Endothelial cell (in vitro differentiated cells): ENCODE results near the gene TBP. TPM values are rescaled to one million over a fixed set of nuclear protein-coding genes. Genes with fewer than 3 reads are reported as not detected.
A peak's percentile ranks its signal among the peaks of the same experiment; 100 is the strongest.

Source experiments
- DNase-seq: peaks from one replicate; pipeline ENCODE4 v3.0.0; 2021; ENCODE audit warnings: low spot score
- H3K27ac Mint-ChIP-seq: one replicate; pipeline ENCODE4 v1.8.0; 2021; ENCODE audit warnings: mixed read lengths, inconsistent platforms; ENCODE audit not compliant: unreplicated experiment
- H3K27me3 Mint-ChIP-seq: one replicate; pipeline ENCODE4 v1.8.0; 2021; ENCODE audit warnings: mild to moderate bottlenecking, moderate library complexity, mixed read lengths, inconsistent platforms; ENCODE audit not compliant: unreplicated experiment
- H3K36me3 Mint-ChIP-seq: one replicate; pipeline ENCODE4 v1.8.0; 2021; ENCODE audit warnings: mild to moderate bottlenecking, low read depth, mixed read lengths, inconsistent platforms; ENCODE audit not compliant: unreplicated experiment
- H3K4me1 Mint-ChIP-seq: one replicate; pipeline ENCODE4 v1.8.0; 2021; ENCODE audit warnings: mild to moderate bottlenecking, mixed read lengths, inconsistent platforms; ENCODE audit not compliant: unreplicated experiment
- H3K4me3 Mint-ChIP-seq: one replicate; pipeline ENCODE4 v1.8.0; 2021; ENCODE audit warnings: mild to moderate bottlenecking, mixed read lengths, inconsistent platforms; ENCODE audit not compliant: unreplicated experiment
- H3K9me3 Mint-ChIP-seq: one replicate; pipeline ENCODE4 v1.8.0; 2021; ENCODE audit warnings: mixed read lengths, inconsistent platforms; ENCODE audit not compliant: unreplicated experiment
- total RNA-seq: library from RNA; stranded (reverse); fragmentation: NEBNext Ultra II Directional; extraction: Animal tissue kit (Norgen Biotek cat#: 25700); gene quantifications from one replicate; pipeline ENCODE4 v1.2.1, GENCODE V29; 2021; ENCODE audit not compliant: unreplicated experiment
- TF ChIP-seq, protein P1 (sequence below): fragments of 200-600 bp; sonication (generic); IDR thresholded peaks from one replicate; pipeline ENCODE4 v1.5.0; 2021; ENCODE audit warnings: antibody characterized with exemption; ENCODE audit not compliant: unreplicated experiment

Gene TBP
- total RNA-seq, 1 donor from 2014 or later: 17.1 TPM

DNA sequence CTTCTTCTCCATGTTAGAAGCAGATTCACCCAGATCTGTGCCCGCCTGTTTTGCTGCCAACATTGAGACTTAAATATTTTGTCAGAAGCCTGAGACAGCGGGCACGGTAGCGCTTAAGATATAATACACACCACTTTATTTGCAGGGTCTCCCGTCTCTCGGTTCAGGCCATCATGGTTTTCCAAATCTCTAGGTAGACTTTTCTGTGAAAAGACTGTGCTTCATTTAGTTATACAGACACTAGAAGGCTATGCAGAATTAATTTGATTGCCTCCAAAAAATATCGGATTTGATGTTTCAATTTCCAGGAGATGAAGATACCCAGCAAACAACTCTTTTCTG, 598 bp downstream of the TBP start:
- H3K9me3 Mint-ChIP-seq: no peaks in the 10 kb centered on the region
- peaks cover 9% of the 10 kb centered on the region for H3K36me3 Mint-ChIP-seq
- TF ChIP-seq, protein P1, sequence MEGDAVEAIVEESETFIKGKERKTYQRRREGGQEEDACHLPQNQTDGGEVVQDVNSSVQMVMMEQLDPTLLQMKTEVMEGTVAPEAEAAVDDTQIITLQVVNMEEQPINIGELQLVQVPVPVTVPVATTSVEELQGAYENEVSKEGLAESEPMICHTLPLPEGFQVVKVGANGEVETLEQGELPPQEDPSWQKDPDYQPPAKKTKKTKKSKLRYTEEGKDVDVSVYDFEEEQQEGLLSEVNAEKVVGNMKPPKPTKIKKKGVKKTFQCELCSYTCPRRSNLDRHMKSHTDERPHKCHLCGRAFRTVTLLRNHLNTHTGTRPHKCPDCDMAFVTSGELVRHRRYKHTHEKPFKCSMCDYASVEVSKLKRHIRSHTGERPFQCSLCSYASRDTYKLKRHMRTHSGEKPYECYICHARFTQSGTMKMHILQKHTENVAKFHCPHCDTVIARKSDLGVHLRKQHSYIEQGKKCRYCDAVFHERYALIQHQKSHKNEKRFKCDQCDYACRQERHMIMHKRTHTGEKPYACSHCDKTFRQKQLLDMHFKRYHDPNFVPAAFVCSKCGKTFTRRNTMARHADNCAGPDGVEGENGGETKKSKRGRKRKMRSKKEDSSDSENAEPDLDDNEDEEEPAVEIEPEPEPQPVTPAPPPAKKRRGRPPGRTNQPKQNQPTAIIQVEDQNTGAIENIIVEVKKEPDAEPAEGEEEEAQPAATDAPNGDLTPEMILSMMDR: no peak
- H3K27me3 Mint-ChIP-seq: no peaks in the 10 kb centered on the region
- DNase-seq: no peak
- H3K4me1 Mint-ChIP-seq: peaks cover 7% of the 10 kb centered on the region
- no peak overlapping the region for H3K27ac Mint-ChIP-seq
- H3K4me3 Mint-ChIP-seq: no peak overlapping the region

DNA sequence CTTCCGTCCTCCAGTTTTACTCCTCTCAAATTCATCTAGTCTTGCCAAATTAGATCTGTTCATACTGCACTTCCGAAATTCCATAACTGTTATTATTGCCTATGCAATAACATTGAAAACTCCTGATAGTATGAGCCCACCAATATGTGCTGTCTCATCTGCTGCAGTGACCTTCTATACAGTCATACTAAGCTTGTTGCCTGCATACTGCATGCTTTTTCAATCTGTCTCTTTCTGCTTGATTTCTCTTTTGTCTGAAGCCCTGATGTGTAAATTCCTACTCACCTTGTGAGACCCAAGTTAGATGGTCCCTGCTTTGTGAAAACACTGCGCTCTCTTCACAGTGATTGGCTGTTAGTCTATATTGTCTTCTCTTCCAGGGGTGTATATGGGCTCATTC, 1.1 kb downstream of the TBP start:
- Mint-ChIP-seq H3K36me3 (peaks cover 9% of the 10 kb centered on the region), H3K4me1 (peaks cover 6% of the 10 kb centered on the region), H3K27me3 (no peaks in the 10 kb centered on the region), H3K9me3 (no peaks in the 10 kb centered on the region), H3K27ac (no peak overlapping the region), H3K4me3 (no peak overlapping the region)
- DNase-seq: no peak
- TF ChIP-seq, protein P1: no peak

DNA sequence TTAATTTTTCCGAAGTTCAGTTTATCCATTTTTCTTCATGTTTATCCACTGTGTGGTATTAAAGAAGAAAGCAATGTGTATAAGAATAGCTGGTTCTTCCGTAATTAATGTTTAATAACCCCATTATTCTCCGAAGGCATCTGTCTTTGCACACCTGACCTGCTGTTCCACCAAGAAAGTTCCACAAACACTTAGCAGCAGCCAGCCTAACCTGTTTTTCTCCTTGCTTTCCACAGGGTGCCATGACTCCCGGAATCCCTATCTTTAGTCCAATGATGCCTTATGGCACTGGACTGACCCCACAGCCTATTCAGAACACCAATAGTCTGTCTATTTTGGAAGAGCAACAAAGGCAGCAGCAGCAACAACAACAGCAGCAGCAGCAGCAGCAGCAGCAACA, 7.4 kb downstream of the TBP start:
- TF ChIP-seq, protein P1: no peak
- Mint-ChIP-seq H3K36me3 (peaks cover 30% of the 10 kb centered on the region), H3K4me3 (peak overlapping the region; percentile 21), H3K27me3 (no peaks in the 10 kb centered on the region), H3K4me1 (no peaks in the 10 kb centered on the region), H3K27ac (no peak overlapping the region), H3K9me3 (no peaks in the 10 kb centered on the region)
- no peak for DNase-seq

DNA sequence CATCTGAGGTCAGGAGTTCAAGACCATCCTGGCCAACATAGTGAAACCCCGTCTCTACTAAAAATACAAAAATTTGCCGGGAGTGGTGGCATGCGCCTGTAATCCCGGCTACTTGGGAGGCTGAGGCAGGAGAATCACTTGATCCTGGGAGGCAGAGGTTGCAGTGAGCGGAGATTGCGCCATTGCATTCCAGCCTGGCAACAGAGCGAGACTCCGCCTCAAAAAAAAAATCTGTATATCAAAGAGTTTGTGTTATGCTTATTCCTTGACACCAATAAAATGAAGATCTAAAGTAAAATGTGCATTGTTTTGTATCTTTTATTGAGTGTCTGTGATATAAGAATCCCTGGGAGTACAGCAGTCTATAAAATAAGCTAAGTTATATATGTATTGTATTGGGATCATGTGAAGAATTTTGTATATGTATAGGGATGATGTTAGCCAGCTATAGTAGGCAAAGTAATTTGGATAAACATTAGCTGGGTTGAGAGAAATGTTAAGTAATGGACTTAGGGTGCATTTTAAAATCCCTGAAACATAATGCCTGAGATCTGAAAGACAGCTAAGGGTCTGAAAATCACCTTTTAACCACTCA, 10.9 kb downstream of the TBP start:
- no peak overlapping the region for H3K4me3 Mint-ChIP-seq
- no peak for DNase-seq
- H3K9me3 Mint-ChIP-seq: no peaks in the 10 kb centered on the region
- TF ChIP-seq, protein P1: no peak
- no peaks in the 10 kb centered on the region for H3K27me3 Mint-ChIP-seq
- H3K27ac Mint-ChIP-seq: no peak overlapping the region
- H3K4me1 Mint-ChIP-seq: no peaks in the 10 kb centered on the region
- H3K36me3 Mint-ChIP-seq: peaks cover 26% of the 10 kb centered on the region

DNA sequence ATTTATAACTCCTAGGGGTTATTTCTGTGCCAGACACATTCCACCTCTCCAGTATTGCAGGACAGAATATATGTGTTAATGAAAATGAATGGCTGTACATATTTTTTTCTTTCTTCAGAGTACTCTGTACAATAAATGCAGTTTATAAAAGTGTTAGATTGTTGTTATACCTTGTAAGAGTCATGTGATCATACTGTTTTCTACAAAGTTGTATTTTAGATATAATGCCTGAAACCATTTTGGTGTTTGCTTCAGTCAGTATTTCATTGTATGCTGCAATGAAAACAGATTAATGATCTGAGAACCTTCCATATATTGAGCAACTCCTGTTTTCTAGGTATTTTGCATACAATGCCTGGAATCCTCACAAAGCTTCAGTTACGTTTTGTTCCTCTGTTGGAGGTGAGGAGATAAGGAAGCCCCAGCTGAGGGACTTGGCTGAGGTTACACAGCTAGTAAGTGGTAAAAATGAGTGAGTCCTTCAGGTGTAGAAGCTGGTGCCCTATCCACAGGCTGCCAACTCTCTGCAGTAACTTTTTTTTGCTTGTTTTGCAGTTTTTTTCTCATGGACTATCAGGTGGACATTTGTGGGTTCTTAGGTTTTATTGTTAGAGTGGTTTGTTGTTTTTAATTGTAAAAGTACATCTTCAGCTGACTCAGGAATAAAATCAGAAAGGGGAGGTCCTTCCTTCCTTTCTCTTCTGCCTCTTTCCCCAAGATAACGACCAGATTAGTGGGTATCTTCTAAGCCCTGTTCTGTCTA, 18.7 kb downstream of the TBP start:
- H3K36me3 Mint-ChIP-seq: peaks cover 8% of the 10 kb centered on the region

More for the DNA sequence above, 18.7 kb downstream of the TBP start:
- peak overlapping the region; percentile 3 for H3K4me3 Mint-ChIP-seq
- peak overlapping the region; percentile 64 for H3K27ac Mint-ChIP-seq
- TF ChIP-seq, protein P1: no peak
- no peaks in the 10 kb centered on the region for H3K9me3 Mint-ChIP-seq
- DNase-seq: no peak
- peaks cover 13% of the 10 kb centered on the region for H3K4me1 Mint-ChIP-seq
- no peaks in the 10 kb centered on the region for H3K27me3 Mint-ChIP-seq
